G401 (cell line): ENCODE data around the gene SHCBP1L. TPM values are rescaled to one million over a fixed set of nuclear protein-coding genes. Genes with fewer than 3 reads are reported as not detected.
"Not testable (repeated sequence)": the region's sequence is repeated elsewhere in the genome, so short reads cannot be mapped to it uniquely, and the experiment has no call there.

Source experiments
- DNase-seq: peaks from one replicate; pipeline ENCODE4 v3.0.0-alpha.2; 2015; ENCODE audit warnings: low spot score
- in situ Hi-C: cut with HindIII; loops from 2 replicates; pipeline ENCODE4 v1.10.0; 2016; ENCODE audit warnings: low sequenced_read_pairs, mixed read lengths
- total RNA-seq: library from RNA; depleted of rRNA; stranded (reverse); fragments of >200 nt; shearing (Covaris generic); gene quantifications from 2 replicates; pipeline ENCODE4 v1.2.3, GENCODE V29; 2014

The SHCBP1L gene
- total RNA-seq, 1 experiment from 2014 or later = not detected

DNA sequence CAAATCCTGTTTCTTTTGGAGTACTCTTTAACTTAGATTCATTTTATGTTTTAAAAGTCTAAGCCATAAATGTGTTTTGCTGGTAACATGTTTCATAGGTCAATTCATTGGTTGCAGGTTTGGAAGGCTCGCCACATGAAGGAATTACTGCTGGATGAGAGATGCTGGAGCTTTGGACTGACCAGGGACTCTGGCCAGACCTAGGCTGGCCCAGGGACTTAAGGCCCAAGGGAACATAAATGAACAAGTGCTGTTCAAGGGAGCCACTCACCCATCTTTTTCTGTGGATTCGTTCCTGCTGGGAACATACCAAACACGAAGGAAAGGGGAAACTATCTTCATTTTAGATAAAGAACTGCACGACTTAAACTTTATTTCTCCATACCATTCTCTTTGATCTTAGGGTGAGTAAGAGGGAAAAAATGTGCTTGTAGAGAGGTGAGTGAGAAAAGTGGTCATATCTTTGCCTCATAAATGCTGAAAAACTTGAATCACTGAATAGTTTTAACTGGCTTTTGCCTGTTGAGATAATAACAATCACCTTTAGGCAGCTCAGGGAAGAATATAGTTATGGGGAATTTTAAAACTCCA is 15.3 kb upstream of the SHCBP1L start:
- no peak for DNase-seq
- in situ Hi-C loops = no loop called here

GRCh38 chr1:182965861-182966260 is 12.9 kb upstream of the SHCBP1L start:
- in situ Hi-C loops = no loop called here
- no peak for DNase-seq

DNA sequence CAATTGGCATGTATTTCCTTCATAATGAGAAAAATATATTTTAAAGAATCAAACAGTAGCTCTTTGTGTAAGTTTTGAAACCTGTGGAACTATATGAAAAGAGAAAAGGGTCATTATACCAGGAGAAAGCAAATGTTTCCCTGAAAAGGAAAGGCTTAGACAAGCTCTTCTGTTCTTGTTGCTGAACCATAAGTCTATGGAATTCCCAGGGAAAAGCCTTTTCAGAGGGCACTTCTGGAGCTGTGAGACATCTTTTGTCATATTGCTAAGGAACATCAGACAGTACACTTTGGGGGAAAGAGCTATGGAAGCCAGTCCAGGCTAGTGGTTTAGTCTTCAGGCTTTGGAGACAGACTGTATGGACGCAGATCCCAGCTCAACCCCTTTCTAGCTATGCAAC is 12.1 kb upstream of the SHCBP1L start:
- DNase-seq = no peak
- in situ Hi-C loops = no loop called here

DNA sequence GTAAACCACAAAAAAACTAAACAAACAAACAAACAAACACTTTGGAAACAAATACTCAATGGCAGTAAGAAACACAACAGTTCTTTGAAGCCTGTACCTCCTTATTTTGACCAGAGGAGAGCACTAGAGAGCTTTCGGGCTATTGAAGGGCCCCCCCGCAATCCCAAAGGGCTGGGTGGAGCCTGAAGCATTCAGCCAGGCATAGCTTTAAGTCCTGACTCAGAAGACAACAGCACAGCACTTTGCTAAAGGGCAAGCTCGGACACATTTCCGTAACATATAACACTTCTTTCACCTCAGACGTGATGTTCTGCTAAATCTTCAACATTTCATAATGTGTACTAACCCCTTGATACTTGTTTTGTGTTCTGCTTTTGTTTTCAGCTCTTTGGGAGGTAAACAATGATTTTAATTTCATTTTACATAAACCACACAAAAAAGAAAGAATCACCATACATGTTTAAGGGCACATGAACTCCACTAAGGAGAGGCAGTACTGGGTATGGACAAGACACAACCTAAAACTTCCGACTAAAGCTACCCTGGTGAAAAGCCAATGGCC is 9.7 kb upstream of the SHCBP1L start:
- in situ Hi-C loops = no loop called here
- DNase-seq = peak; percentile 88

- no peak for DNase-seq
- in situ Hi-C loops = no loop called here
Observed at GRCh38 chr1:182960046-182960445, 7.1 kb upstream of the SHCBP1L start.

GRCh38 chr1:182957902-182958395 is 5.0 kb upstream of the SHCBP1L start:
- no peak for DNase-seq
- in situ Hi-C loops = no loop called here

DNA sequence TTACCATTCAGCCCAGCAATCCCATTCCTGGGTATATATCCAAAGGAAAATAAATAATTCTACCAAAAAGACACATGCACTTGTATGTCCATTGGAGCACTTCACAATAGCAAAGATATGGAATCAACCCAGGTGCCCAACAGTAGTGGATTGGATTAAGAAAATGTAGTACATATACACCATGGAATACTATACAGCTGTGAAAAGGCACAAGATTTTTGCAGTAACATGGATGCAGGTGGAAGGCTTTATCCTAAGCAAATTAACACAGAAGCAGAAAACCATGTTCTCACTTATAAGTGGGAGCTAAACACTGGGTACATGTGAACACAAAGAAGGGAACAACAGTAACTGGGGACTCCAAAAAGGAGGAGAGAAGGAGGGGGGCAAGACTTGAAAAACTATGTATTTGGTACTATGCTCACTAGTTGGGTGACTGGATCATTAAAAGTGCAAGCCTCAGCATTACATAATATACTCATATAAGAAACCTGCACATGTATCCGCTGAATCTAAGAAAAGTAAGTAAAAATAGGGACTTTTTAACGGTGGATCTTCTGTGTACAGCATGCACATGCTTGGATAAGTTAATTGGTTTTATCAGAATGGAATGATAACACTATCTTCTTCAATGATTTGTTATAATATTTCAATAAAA is 3.9 kb upstream of the SHCBP1L start:
- in situ Hi-C loops = no loop called here
- no peak for DNase-seq

DNA sequence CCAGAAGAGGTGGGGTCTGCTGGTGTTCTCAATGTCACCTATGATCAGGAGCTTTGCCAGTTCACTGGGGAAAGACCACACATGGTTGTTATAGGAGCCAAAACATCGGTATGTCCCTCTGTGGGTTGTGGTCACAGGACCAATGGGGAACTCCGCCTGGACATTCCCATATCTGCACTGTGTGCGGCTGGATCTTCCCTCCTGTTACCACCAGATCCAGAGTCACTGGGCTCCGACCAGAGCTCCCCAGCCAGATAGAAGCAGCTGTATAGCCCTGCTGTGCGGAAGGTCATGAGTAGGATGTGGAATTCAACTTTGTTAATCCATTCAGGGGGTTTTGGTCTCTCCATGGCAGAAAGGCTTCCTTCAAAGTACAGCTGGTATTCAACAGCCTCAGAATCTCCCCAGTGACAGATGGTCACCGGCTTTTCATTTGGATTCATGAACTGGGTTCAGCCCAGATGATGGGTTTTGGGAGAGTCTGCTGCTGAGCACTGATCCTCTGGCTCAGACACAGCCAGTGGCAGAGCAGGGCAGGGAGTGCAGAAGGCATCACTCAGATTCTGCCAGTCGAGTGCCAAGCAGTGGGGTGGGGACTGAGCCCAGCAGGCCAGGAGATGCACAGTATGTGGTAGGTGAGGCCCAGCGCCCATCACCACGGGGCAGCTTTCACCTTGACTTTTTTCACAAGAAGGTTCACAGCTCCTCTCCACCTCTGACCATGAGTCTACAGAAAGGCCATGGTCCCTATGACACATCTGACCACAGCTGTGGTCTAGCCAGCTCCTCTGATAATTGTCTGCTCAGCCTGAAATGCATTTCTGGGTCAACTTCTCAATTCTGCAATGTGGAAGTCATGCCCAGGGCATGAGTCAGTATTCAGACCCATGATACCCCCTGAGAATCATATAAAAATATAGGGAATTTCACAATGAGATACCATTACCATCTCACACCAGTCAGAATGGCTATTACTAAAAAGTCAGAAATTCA is 2.9 kb upstream of the SHCBP1L start:
- no peak for DNase-seq
- in situ Hi-C loops = no loop called here

GRCh38 chr1:182953826-182954225 is 860 bp upstream of the SHCBP1L start:
- DNase-seq = no peak
- in situ Hi-C loops = no loop called here

- in situ Hi-C loops, DNase-seq: not testable (repeated sequence)
Observed at GRCh38 chr1:182943336-182943735, 9.6 kb downstream of the SHCBP1L start.

DNA sequence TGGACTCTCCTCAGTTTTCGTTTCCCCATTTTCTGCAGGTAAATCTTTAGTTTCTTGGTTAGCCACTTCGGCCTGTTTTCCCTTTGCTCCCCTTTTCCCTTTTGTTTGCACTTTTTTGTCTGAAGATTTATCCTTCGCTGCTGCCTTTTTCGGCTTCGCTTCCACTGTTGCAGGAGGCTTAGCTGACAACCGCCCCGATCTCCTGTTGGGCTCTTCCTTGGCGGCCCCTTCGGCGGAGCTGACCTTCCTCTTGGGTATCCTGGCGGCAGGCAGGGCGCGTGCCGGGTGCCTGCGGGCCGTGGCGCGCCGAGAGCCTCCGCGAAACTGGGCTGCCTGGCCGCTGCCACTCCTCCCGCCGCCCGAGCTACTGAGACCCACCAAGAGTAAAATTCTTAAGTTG is 10.8 kb downstream of the SHCBP1L start:
- DNase-seq, in situ Hi-C loops: not testable (repeated sequence)

- in situ Hi-C loops = no loop called here
- DNase-seq = no peak
Observed at GRCh38 chr1:182939413-182939812, 13.6 kb downstream of the SHCBP1L start.

DNA sequence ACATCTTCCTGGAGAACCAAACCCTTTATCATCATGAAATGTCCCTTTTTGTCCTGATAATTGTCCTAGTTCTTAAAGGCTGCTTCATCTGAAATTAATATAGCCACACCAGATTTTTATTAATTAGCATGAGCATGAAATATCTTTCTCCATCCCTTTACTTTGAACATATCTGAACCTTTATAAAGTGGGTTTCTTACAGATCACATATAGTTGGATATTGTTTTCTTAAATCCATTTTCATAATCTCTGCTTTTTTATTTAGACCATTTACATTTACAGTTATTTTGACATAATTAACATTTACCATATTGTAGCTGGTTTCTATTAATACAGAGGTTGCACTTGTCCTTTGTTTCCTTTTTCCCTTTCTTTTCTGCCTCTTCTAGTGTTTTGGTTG is 17.2 kb downstream of the SHCBP1L start:
- in situ Hi-C loops = no loop called here
- DNase-seq = no peak

DNA sequence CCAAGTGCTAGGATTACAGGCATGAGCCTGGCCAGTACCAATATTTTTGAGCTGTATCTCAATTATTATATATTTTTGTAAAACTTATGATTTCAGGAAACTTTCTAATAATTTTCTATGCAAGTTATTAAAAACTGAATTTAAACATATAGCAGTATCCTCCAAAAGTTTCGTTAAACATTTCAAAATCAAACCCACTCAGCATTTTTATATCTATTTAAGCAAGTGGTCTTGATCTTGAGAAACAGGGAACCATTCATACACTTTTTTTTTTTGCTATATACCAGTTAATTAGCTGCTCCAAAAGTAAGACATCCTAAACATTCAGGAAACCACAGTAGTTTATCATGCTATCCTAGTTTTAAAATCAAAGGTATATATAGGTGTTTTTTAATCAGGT is 22.0 kb downstream of the SHCBP1L start:
- no peak for DNase-seq
- in situ Hi-C loops = no loop called here

- DNase-seq = no peak
- in situ Hi-C loops = no loop called here
Observed at GRCh38 chr1:182927693-182928433, 25.1 kb downstream of the SHCBP1L start.

DNA sequence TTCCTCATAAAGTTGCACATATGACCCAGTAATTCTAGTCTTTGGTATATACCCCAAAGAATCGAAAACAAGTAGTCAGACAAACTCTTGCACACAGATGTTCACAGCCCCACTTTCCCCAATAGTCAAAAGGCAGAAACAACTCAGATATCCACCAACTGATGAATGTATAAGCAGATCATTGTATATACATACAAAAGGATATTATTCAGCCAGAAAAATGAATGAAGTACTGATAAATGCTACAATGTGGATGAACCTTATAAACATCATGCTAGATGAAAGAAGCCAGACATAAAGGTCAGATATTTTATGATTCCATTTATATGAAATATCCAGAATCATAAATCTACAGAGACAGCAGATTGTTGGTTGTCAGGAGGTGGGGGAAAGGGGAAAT is 27.3 kb downstream of the SHCBP1L start:
- in situ Hi-C loops = no loop called here

GRCh38 chr1:182917378-182917777 is 35.6 kb downstream of the SHCBP1L start:
- DNase-seq = no peak
- in situ Hi-C loops = no loop called here

More for the DNA sequence above, 27.3 kb downstream of the SHCBP1L start:
- no peak for DNase-seq

GRCh38 chr1:182913401-182913800 is 39.6 kb downstream of the SHCBP1L start:
- in situ Hi-C loops = no loop called here
- DNase-seq = no peak

GRCh38 chr1:182910143-182910542 is 42.8 kb downstream of the SHCBP1L start:
- in situ Hi-C loops = no loop called here
- no peak for DNase-seq
